ENCODE data around the gene ZBTB45. TPM values are rescaled to one million over a fixed set of nuclear protein-coding genes. Genes with fewer than 3 reads are reported as not detected.

The ZBTB45 gene
- total and polyA plus RNA-seq, 4 donors: 3.8 to 22.4 (median 12.7) TPM

- peak within 1 kb of the TSS; percentile 25 for H3K27ac ChIP-seq (ENCODE audit: low read depth, low read length)
- under 1% methylated on average over 92 of the region's 92 CpGs for WGBS (ENCODE audit: insufficient coverage)
Observed at GRCh38 chr19:58466760-58467589, 52.6 kb downstream of the ZBTB45 start, which contains the start of gene ZNF324. ZNF324 (plus strand) TSS chr19:58467080; CDS start chr19:58469186, 2,106 bp downstream.

DNA sequence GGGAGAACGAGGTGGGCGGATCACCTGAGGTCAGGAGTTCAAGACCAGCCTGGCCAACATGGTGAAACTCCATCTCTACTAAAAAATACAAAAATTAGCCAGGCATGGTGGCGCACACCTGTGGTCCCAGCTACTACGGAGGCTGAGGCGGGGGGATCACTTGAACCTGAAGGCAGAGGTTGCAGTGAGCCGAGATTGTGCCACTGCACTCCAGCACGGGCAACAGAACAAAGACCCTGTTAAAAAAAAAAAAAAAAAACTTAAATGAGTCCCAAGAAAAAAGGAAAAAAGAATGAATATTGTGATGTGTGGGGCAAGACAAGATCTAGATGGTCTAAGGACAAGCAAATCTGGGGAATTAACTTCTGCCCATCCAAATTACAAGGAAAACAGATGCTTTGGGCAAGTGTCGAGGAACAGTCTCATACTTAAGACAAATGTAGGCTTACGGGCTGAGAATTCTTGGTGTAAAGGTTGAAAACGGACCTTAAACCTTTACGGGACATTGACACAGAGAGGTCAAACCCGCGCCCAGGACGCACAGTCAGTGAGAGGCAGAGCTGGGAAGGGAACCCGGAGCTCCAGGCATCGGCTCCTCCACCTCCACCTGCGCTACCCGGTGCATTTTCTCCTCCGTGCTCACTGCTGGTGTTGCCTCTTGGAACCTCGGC lies 53.4 kb downstream of the ZBTB45 start:
- DNase-seq (ENCODE audit: low read depth in 4 of 6, low spot score in 6 of 6): no peak
- Histone ChIP-seq H3K4me3 (ENCODE audit: low read depth, low read length) (peak overlapping the region; percentile 54), H3K27ac (ENCODE audit: low read depth, low read length) (no peak overlapping the region), H3K36me3 (ENCODE audit: control insufficient read depth, insufficient read depth, low read length) (peaks cover 23% of the 10 kb centered on the region), H3K9me3 (ENCODE audit: control insufficient read depth, insufficient read depth, low read length) (no peaks in the 10 kb centered on the region), H3K4me1 (ENCODE audit: control insufficient read depth, insufficient read depth, low read length) (peaks cover 18% of the 10 kb centered on the region), H3K27me3 (ENCODE audit: control insufficient read depth, insufficient read depth, low read length) (no peaks in the 10 kb centered on the region)
- 25% methylated on average over 15 of the region's 20 CpGs for WGBS (ENCODE audit: insufficient coverage)

More at GRCh38 chr19:58466760-58467589, 52.6 kb downstream of the ZBTB45 start, which contains the start of gene ZNF324:
- DNase-seq (ENCODE audit: low read depth in 4 of 6, low spot score in 6 of 6): peak; percentile 87 to 99 (median 98)
- H3K4me3 ChIP-seq (ENCODE audit: low read depth, low read length): peak within 1 kb of the TSS; percentile 54
- no peaks in the 10 kb centered on the region for H3K27me3 ChIP-seq (ENCODE audit: control insufficient read depth, insufficient read depth, low read length)
- H3K4me1 ChIP-seq (ENCODE audit: control insufficient read depth, insufficient read depth, low read length): peaks cover 18% of the 10 kb centered on the region
- H3K36me3 ChIP-seq (ENCODE audit: control insufficient read depth, insufficient read depth, low read length): peaks cover 30% of the 10 kb centered on the region
- H3K9me3 ChIP-seq (ENCODE audit: control insufficient read depth, insufficient read depth, low read length): no peaks in the 10 kb centered on the region

Small RNAs within 50 kb of the gene (small RNA-seq; reads per million reads assigned to genes)
- gene MIR6807 (ENCODE audit: low replicate concordance): 0.08 reads per million
- gene RN7SL525P (ENCODE audit: low replicate concordance): not detected
- not detected for gene RN7SL693P (ENCODE audit: low replicate concordance)
- gene RNU6-1337P (ENCODE audit: low replicate concordance): not detected

Other genes with a start within 250 kb of the ZBTB45 start
- 10 to 100 TPM in 1 of 2 donors, 1 to 10 TPM in 1; 9.5 to 12.0 TPM for gene ZNF8, start 240.9 kb downstream of the ZBTB45 start, total RNA-seq
- gene ZNF8, start 240.9 kb downstream of the ZBTB45 start, polyA plus RNA-seq (ENCODE audit: insufficient read length in 2 of 2): 10 to 100 TPM in 1 of 2 donors, 1 to 10 TPM in 1; 8.2 to 13.9 TPM
- gene ERVK3-1, start 214.4 kb downstream of the ZBTB45 start, total RNA-seq: 10 to 100 TPM; 33.9 to 49.3 TPM
- gene ERVK3-1, start 214.4 kb downstream of the ZBTB45 start, polyA plus RNA-seq (ENCODE audit: insufficient read length in 2 of 2): 10 to 100 TPM; 65.3 to 68.5 TPM
- 1 to 10 TPM; 2.3 to 3.4 TPM for gene ZSCAN22, start 192.8 kb downstream of the ZBTB45 start, total RNA-seq
- gene ZSCAN22, start 192.8 kb downstream of the ZBTB45 start, polyA plus RNA-seq (ENCODE audit: insufficient read length in 2 of 2): 1 to 10 TPM; 3.1 to 3.4 TPM
- gene A1BG, start 166.3 kb downstream of the ZBTB45 start, total RNA-seq: 10 to 100 TPM in 1 of 2 donors, 1 to 10 TPM in 1; 2.0 to 10.8 TPM
- 1 to 10 TPM; 5.0 TPM for gene A1BG, start 166.3 kb downstream of the ZBTB45 start, polyA plus RNA-seq (ENCODE audit: insufficient read length in 2 of 2)
- 1 to 10 TPM; 3.7 to 4.9 TPM for gene ZNF497, start 157.1 kb downstream of the ZBTB45 start, total RNA-seq
- 1 to 10 TPM; 6.9 to 9.1 TPM for gene ZNF497, start 157.1 kb downstream of the ZBTB45 start, polyA plus RNA-seq (ENCODE audit: insufficient read length in 2 of 2)
- gene ZNF837, start 138.8 kb downstream of the ZBTB45 start, total RNA-seq: 1 to 10 TPM in 1 of 2 donors, under 1 TPM in 1; 0.99 to 2.3 TPM
- gene ZNF837, start 138.8 kb downstream of the ZBTB45 start, polyA plus RNA-seq (ENCODE audit: insufficient read length in 2 of 2): 1 to 10 TPM; 2.6 to 3.2 TPM
- 1,000 to 10,000 TPM in 1 of 2 donors, 100 to 1,000 TPM in 1; 925 to 1,177 TPM for gene RPS5, start 132.5 kb downstream of the ZBTB45 start, total RNA-seq
- gene RPS5, start 132.5 kb downstream of the ZBTB45 start, polyA plus RNA-seq (ENCODE audit: insufficient read length in 2 of 2): 100 to 1,000 TPM; 731 to 753 TPM
- gene RNF225, start 124.2 kb downstream of the ZBTB45 start, total RNA-seq: not detected
- gene RNF225, start 124.2 kb downstream of the ZBTB45 start, polyA plus RNA-seq (ENCODE audit: insufficient read length in 2 of 2): not detected
- 10 to 100 TPM; 16.8 to 18.3 TPM for gene ZNF584, start 111.2 kb downstream of the ZBTB45 start, total RNA-seq
- 10 to 100 TPM; 13.8 to 15.4 TPM for gene ZNF584, start 111.2 kb downstream of the ZBTB45 start, polyA plus RNA-seq (ENCODE audit: insufficient read length in 2 of 2)
- 10 to 100 TPM; 11.8 to 20.7 TPM for gene ZNF132, start 79.7 kb downstream of the ZBTB45 start, total RNA-seq
- 10 to 100 TPM; 11.1 to 12.4 TPM for gene ZNF132, start 79.7 kb downstream of the ZBTB45 start, polyA plus RNA-seq (ENCODE audit: insufficient read length in 2 of 2)
- gene ZNF324B, start 68.2 kb downstream of the ZBTB45 start, total RNA-seq: 10 to 100 TPM in 1 of 2 donors, 1 to 10 TPM in 1; 8.2 to 10.1 TPM
- 1 to 10 TPM; 7.3 to 9.8 TPM for gene ZNF324B, start 68.2 kb downstream of the ZBTB45 start, polyA plus RNA-seq (ENCODE audit: insufficient read length in 2 of 2)
- gene ZNF324, start 52.7 kb downstream of the ZBTB45 start, total RNA-seq: 10 to 100 TPM; 12.2 to 14.5 TPM
- 10 to 100 TPM; 12.9 to 15.2 TPM for gene ZNF324, start 52.7 kb downstream of the ZBTB45 start, polyA plus RNA-seq (ENCODE audit: insufficient read length in 2 of 2)
- gene ZNF446, start 43.5 kb downstream of the ZBTB45 start, total RNA-seq: 10 to 100 TPM in 1 of 2 donors, 1 to 10 TPM in 1; 5.8 to 19.3 TPM
- gene ZNF446, start 43.5 kb downstream of the ZBTB45 start, polyA plus RNA-seq (ENCODE audit: insufficient read length in 2 of 2): 10 to 100 TPM; 20.6 to 21.2 TPM
- 10 to 100 TPM in 1 of 2 donors, 1 to 10 TPM in 1; 9.5 to 25.5 TPM for gene SLC27A5, start 7.8 kb downstream of the ZBTB45 start, total RNA-seq
- gene SLC27A5, start 7.8 kb downstream of the ZBTB45 start, polyA plus RNA-seq (ENCODE audit: insufficient read length in 2 of 2): 10 to 100 TPM; 21.4 to 24.4 TPM
- 100 to 1,000 TPM; 203 to 275 TPM for gene TRIM28, start 24.3 kb upstream of the ZBTB45 start, total RNA-seq
- gene TRIM28, start 24.3 kb upstream of the ZBTB45 start, polyA plus RNA-seq (ENCODE audit: insufficient read length in 2 of 2): 100 to 1,000 TPM; 499 to 522 TPM
- gene CHMP2A, start 35.3 kb upstream of the ZBTB45 start, total RNA-seq: 100 to 1,000 TPM in 1 of 2 donors, 10 to 100 TPM in 1; 47.4 to 115 TPM
- gene CHMP2A, start 35.3 kb upstream of the ZBTB45 start, polyA plus RNA-seq (ENCODE audit: insufficient read length in 2 of 2): 100 to 1,000 TPM; 134 to 143 TPM
- gene UBE2M, start 38.8 kb upstream of the ZBTB45 start, total RNA-seq: 10 to 100 TPM; 49.6 to 80.3 TPM
- 100 to 1,000 TPM; 134 to 138 TPM for gene UBE2M, start 38.8 kb upstream of the ZBTB45 start, polyA plus RNA-seq (ENCODE audit: insufficient read length in 2 of 2)
- 10 to 100 TPM; 10.3 to 26.5 TPM for gene MZF1, start 53.5 kb upstream of the ZBTB45 start, total RNA-seq
- 10 to 100 TPM; 37.7 to 51.7 TPM for gene MZF1, start 53.5 kb upstream of the ZBTB45 start, polyA plus RNA-seq (ENCODE audit: insufficient read length in 2 of 2)